Osteocyte (in vitro differentiated cells): ENCODE measurements around the gene MZT2A. TPM values are rescaled to one million over a fixed set of nuclear protein-coding genes. Genes with fewer than 3 reads are reported as not detected.
"Not testable (repeated sequence)": the region's sequence is repeated elsewhere in the genome, so short reads cannot be mapped to it uniquely, and the experiment has no call there.

Source experiments
- DNase-seq: peaks from one replicate; pipeline ENCODE4 v3.0.0; 2021; ENCODE audit warnings: mixed read lengths; ENCODE audit not compliant: unreplicated experiment; ENCODE audit errors: extremely low spot score
- H3K27ac Mint-ChIP-seq: one replicate; pipeline ENCODE4 v1.8.0; 2021; ENCODE audit warnings: mild to moderate bottlenecking, mixed read lengths; ENCODE audit not compliant: unreplicated experiment
- H3K27me3 Mint-ChIP-seq: one replicate; pipeline ENCODE4 v1.8.0; 2021; ENCODE audit warnings: mixed read lengths; ENCODE audit not compliant: unreplicated experiment
- H3K36me3 Mint-ChIP-seq: one replicate; pipeline ENCODE4 v1.8.0; 2021; ENCODE audit warnings: mixed read lengths; ENCODE audit not compliant: unreplicated experiment
- H3K4me1 Mint-ChIP-seq: one replicate; pipeline ENCODE4 v1.8.0; 2021; ENCODE audit warnings: mixed read lengths; ENCODE audit not compliant: unreplicated experiment
- H3K4me3 Mint-ChIP-seq: one replicate; pipeline ENCODE4 v1.8.0; 2021; ENCODE audit warnings: mild to moderate bottlenecking, moderate library complexity, mixed read lengths; ENCODE audit not compliant: unreplicated experiment
- H3K9me3 Mint-ChIP-seq: one replicate; pipeline ENCODE4 v1.8.0; 2021; ENCODE audit warnings: mixed read lengths; ENCODE audit not compliant: unreplicated experiment
- total RNA-seq: library from RNA; stranded (reverse); gene quantifications from 2 replicates; pipeline ENCODE4 v1.2.1, GENCODE V29; 2021
- TF ChIP-seq, protein P1 (sequence below): fragments of 200-600 bp; sonication (generic); IDR thresholded peaks from 2 replicates; pipeline ENCODE4 v1.5.0; 2021; ENCODE audit warnings: antibody characterized with exemption, mild to moderate bottlenecking, moderate library complexity

MZT2A gene
- total RNA-seq, 1 donor from 2014 or later = 110 TPM

- not testable (repeated sequence) for H3K36me3 Mint-ChIP-seq, H3K9me3 Mint-ChIP-seq, H3K27me3 Mint-ChIP-seq, H3K27ac Mint-ChIP-seq, DNase-seq
- H3K4me3 Mint-ChIP-seq = peak overlapping the region; percentile 29
- H3K4me1 Mint-ChIP-seq = peaks cover 23% of the 10 kb centered on the region
Measured at GRCh38 chr2:131495506-131495905, 3.3 kb upstream of the MZT2A start.

DNA sequence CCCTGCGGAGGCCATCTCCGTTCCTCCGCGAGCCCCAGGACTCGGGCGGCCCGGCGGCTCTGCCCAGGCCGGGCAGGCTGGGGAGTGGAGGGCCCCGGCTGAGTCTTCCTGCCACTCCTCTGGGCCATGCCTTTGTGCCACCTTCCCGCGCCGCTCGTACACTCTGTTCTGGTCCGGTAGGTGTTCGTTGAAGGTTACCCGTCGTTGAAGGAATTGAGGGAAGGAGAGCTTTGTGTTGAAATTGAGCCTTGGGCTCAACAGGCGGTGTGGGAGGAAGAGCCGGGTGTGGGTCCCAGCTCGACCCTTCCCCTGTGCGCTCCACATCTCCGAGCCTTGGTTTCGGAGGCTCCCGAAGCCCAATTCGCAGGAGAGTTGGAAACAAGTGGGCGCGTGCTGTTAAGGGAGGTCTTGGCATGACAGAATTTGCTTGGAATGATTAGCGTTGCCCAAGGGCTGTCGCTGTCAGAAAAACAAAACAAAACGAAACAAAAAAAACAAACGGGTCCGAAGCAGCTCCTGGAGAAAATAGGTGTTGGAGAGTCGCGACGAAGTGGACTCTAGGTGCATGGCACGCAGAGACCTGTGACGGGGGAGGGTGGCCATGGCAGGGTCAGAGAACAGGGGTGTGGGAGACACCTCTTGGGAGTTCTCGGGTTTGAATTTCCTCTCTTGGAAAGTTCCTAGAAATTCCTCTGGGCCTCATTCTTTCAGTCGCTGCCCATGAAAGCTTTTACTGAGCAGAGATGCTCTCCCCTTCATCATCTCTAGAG lies 1.2 kb upstream of the MZT2A start:
- peak overlapping the region; percentile 98 for H3K4me3 Mint-ChIP-seq

GRCh38 chr2:131492418-131493198 lies 411 bp upstream of the MZT2A start:
- DNase-seq = peak; percentile 96
- Mint-ChIP-seq H3K4me3 (peak overlapping the region; percentile 98), H3K9me3 (no peaks in the 10 kb centered on the region), H3K36me3 (no peaks in the 10 kb centered on the region), H3K27ac (peak overlapping the region; percentile 97), H3K4me1 (peaks cover 30% of the 10 kb centered on the region), H3K27me3 (no peaks in the 10 kb centered on the region)
- TF ChIP-seq, protein P1, sequence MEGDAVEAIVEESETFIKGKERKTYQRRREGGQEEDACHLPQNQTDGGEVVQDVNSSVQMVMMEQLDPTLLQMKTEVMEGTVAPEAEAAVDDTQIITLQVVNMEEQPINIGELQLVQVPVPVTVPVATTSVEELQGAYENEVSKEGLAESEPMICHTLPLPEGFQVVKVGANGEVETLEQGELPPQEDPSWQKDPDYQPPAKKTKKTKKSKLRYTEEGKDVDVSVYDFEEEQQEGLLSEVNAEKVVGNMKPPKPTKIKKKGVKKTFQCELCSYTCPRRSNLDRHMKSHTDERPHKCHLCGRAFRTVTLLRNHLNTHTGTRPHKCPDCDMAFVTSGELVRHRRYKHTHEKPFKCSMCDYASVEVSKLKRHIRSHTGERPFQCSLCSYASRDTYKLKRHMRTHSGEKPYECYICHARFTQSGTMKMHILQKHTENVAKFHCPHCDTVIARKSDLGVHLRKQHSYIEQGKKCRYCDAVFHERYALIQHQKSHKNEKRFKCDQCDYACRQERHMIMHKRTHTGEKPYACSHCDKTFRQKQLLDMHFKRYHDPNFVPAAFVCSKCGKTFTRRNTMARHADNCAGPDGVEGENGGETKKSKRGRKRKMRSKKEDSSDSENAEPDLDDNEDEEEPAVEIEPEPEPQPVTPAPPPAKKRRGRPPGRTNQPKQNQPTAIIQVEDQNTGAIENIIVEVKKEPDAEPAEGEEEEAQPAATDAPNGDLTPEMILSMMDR = peak; percentile 73

More for the DNA sequence above, 1.2 kb upstream of the MZT2A start:
- Mint-ChIP-seq H3K27ac (peak overlapping the region; percentile 97), H3K27me3 (no peaks in the 10 kb centered on the region), H3K36me3 (peaks cover 3% of the 10 kb centered on the region), H3K9me3 (no peaks in the 10 kb centered on the region), H3K4me1 (peaks cover 30% of the 10 kb centered on the region)
- TF ChIP-seq, protein P1 = no peak
- DNase-seq = no peak

DNA sequence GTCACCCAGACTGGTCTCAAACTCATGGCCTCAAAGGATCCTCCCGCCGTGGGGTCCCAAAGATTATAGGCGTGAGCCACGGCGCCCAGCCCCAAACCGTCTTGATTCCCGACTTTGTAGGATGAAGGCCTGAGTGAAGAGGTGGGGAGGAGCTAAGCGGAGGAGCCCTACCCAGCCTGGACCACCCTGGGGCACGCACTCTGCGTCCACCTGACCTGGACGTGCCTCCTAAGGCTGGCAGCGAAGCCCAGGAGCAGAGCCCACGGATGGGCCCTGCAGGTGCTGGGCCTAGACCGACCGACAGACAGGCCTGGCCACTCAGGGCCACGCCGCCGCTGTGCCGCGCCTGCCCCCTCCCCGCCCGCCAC lies 744 bp downstream of the MZT2A start:
- not testable (repeated sequence) for DNase-seq, H3K27me3 Mint-ChIP-seq, H3K36me3 Mint-ChIP-seq, H3K9me3 Mint-ChIP-seq
- peak overlapping the region; percentile 71 for H3K4me3 Mint-ChIP-seq
- H3K4me1 Mint-ChIP-seq = peaks cover 30% of the 10 kb centered on the region
- H3K27ac Mint-ChIP-seq = peak overlapping the region; percentile 34

- Mint-ChIP-seq H3K4me1 (peaks cover 30% of the 10 kb centered on the region), H3K4me3 (peak overlapping the region; percentile 71), H3K27ac (peak overlapping the region; percentile 34)
- H3K27me3 Mint-ChIP-seq, H3K9me3 Mint-ChIP-seq, DNase-seq, H3K36me3 Mint-ChIP-seq: not testable (repeated sequence)
Measured at GRCh38 chr2:131490616-131491468, 1.4 kb downstream of the MZT2A start.
